HepG2 (cell line): ENCODE results near the gene RBM34. TPM values are rescaled to one million over a fixed set of nuclear protein-coding genes. Genes with fewer than 3 reads are reported as not detected.

Experiments
- ATAC-seq: fragments of 200-7000 bp; cut with Tn5 transposase; 3 replicates; pipeline ENCODE4 v1.9.1; 2020; ENCODE audit warnings: mild to moderate bottlenecking, moderate library complexity
- BruUV-seq: library from RNA; stranded (reverse); fragments of 400-500 nt; replicated peaks from 2 replicates; lab custom pipeline; 2021; lab: Mats Ljungman, UMichigan
- CTCF ChIA-PET: fragments of 300-600 bp; formaldehyde crosslinking; extraction: SDS; loops from one replicate; lab custom pipeline; 2021; ENCODE audit warnings: low total read pairs, inconsistent platforms, low intra/inter-chr PET ratio; lab: Yijun Ruan, JAX
- POLR2A ChIA-PET: fragments of 350-600 bp; sonication (Branson Sonifier 250); formaldehyde crosslinking; loops from one replicate; lab custom pipeline; 2020; ENCODE audit warnings: antibody characterized with exemption, inconsistent platforms; lab: Yijun Ruan, JAX
- DNase-seq: peaks from one replicate; pipeline ENCODE4 v3.0.0-alpha.2; 2015; ENCODE audit warnings: low spot score
- FAIRE-seq: peaks from 3 replicates; lab custom pipeline; 2011; peaks lifted over from hg19 to GRCh38; lab: Jason Lieb, UNC
- H2AFZ ChIP-seq: one replicate; pipeline ENCODE4 v1.6.1; 2011; ENCODE audit warnings: low read length, inconsistent platforms
- H3K27ac ChIP-seq: fragments of 300-600 bp; 3 replicates; pipeline ENCODE4 v1.8.0; 2011; ENCODE audit warnings: mixed run types, mild to moderate bottlenecking, mixed read lengths, low read length, inconsistent platforms; ENCODE audit not compliant: insufficient read depth; ENCODE audit errors: extremely low read length
- H3K27me3 ChIP-seq, 2 experiments: fragments of 200-600 bp in 1 of 2; 2 replicates in 1 of 2; 3 replicates in 1 of 2; pipeline versions ENCODE4 v1.6.0 to v1.8.0; 2011; ENCODE audit warnings: low read length in 2 of 2, mild to moderate bottlenecking in 2 of 2, moderate library complexity in 2 of 2, inconsistent platforms in 1 of 2; ENCODE audit not compliant: insufficient read depth in 2 of 2, control insufficient read depth in 1 of 2
- H3K36me3 ChIP-seq, 2 experiments: fragments of 200-600 bp in 1 of 2; replicated peaks in 1 of 2; 2 replicates in 1 of 2; 3 replicates in 1 of 2; pipeline versions ENCODE4 v1.5.1 to v1.8.0; 2011; ENCODE audit warnings: low read length in 2 of 2, inconsistent platforms in 1 of 2; ENCODE audit not compliant: insufficient read depth in 2 of 2, control insufficient read depth in 1 of 2
- H3K4me1 ChIP-seq: 2 replicates; pipeline ENCODE4 v1.5.1; 2012; ENCODE audit warnings: low read length, inconsistent platforms; ENCODE audit not compliant: insufficient read depth
- H3K4me2 ChIP-seq: 2 replicates; pipeline ENCODE4 v1.6.0; 2011; ENCODE audit warnings: low read depth, low read length, inconsistent platforms
- H3K4me3 ChIP-seq, 3 experiments: fragments of 200-600 bp in 1 of 3; sonication (generic), shearing (Covaris generic) in 1 of 3; replicated peaks in 1 of 3; 2 replicates each; pipeline ENCODE4 v1.5.1; 2011 to 2016; ENCODE audit warnings: low read length in 3 of 3, inconsistent platforms in 2 of 3, low read depth in 2 of 3, mild to moderate bottlenecking in 2 of 3, control low read depth in 1 of 3, mixed read lengths in 1 of 3; ENCODE audit not compliant: insufficient read depth in 1 of 3
- H3K79me2 ChIP-seq: one replicate; pipeline ENCODE4 v1.6.1; 2011; ENCODE audit warnings: low read length, inconsistent platforms; ENCODE audit not compliant: insufficient read depth
- H3K9ac ChIP-seq: 2 replicates; pipeline ENCODE4 v1.6.0; 2011; ENCODE audit warnings: mild to moderate bottlenecking, low read depth, low read length, inconsistent platforms; ENCODE audit not compliant: insufficient read depth
- H3K9me3 ChIP-seq: 2 replicates; pipeline ENCODE4 v1.5.1; 2012; ENCODE audit warnings: mild to moderate bottlenecking, low read length
- H4K20me1 ChIP-seq: 2 replicates; pipeline ENCODE4 v1.6.0; 2011; ENCODE audit warnings: inconsistent platforms, mild to moderate bottlenecking, low read length, moderate library complexity; ENCODE audit not compliant: insufficient read depth
- MBD4 ChIP-seq: IDR thresholded peaks from 2 replicates; pipeline ENCODE4 v1.6.1; 2012; ENCODE audit warnings: low read length, inconsistent platforms, borderline replicate concordance
- SIX1 ChIP-seq: sonication (generic); formaldehyde crosslinking; IDR thresholded peaks from 2 replicates; pipeline ENCODE4 v1.4.0; 2020; ENCODE audit warnings: missing genetic modification reagents, borderline replicate concordance
- SOX6 ChIP-seq, 2 experiments: fragments of 450-650 bp in 1 of 2; sonication (generic) in 1 of 2; formaldehyde crosslinking in 1 of 2; IDR thresholded peaks; 2 replicates each; pipeline versions ENCODE4 v1.4.0 to v1.6.1; 2017 to 2020; ENCODE audit warnings: antibody characterized with exemption in 1 of 2, mild to moderate bottlenecking in 1 of 2, missing genetic modification reagents in 1 of 2
- TARDBP ChIP-seq: sonication (generic); formaldehyde crosslinking; IDR thresholded peaks from 2 replicates; pipeline ENCODE4 v1.8.0; 2022; ENCODE audit warnings: mild to moderate bottlenecking, missing genetic modification reagents
- USF2 ChIP-seq, 2 experiments: sonication (generic) in 1 of 2; formaldehyde crosslinking in 1 of 2; IDR thresholded peaks; 2 replicates each; pipeline versions ENCODE4 v1.5.1 to v1.6.1; 2011 to 2020; ENCODE audit warnings: borderline replicate concordance in 1 of 2, low read depth in 1 of 2, low read length in 1 of 2, mild to moderate bottlenecking in 1 of 2, missing genetic modification reagents in 1 of 2, moderate library complexity in 1 of 2
- ZBTB38 ChIP-seq: sonication (generic); formaldehyde crosslinking; IDR thresholded peaks from 2 replicates; pipeline ENCODE4 v1.5.1; 2020; ENCODE audit warnings: mild to moderate bottlenecking, missing genetic modification reagents
- ZEB1 ChIP-seq: IDR thresholded peaks from 2 replicates; pipeline ENCODE4 v1.6.1; 2012; ENCODE audit warnings: mild to moderate bottlenecking, low read depth, inconsistent platforms; ENCODE audit not compliant: insufficient replicate concordance
- ZFX ChIP-seq: sonication (generic); formaldehyde crosslinking; IDR thresholded peaks from 2 replicates; pipeline ENCODE4 v1.4.0; 2020; ENCODE audit warnings: mild to moderate bottlenecking, low read depth, missing genetic modification reagents, moderate library complexity
- ZHX1 ChIP-seq: sonication (generic); formaldehyde crosslinking; IDR thresholded peaks from 2 replicates; pipeline ENCODE4 v1.8.1; 2022; ENCODE audit warnings: low read depth, mild to moderate bottlenecking, missing genetic modification reagents
- ZNF891 ChIP-seq: sonication (generic); formaldehyde crosslinking; IDR thresholded peaks from 2 replicates; pipeline ENCODE4 v1.5.0; 2020; ENCODE audit warnings: mild to moderate bottlenecking, missing genetic modification reagents
- WGBS: methylation state at CpG from one replicate; pipeline ENCODE4 v1.1.6; 2017; ENCODE audit warnings: low lambda C conversion rate; 5-methylcytosine and 5-hydroxymethylcytosine counted together
- in situ Hi-C: cut with HindIII; loops from 2 replicates; pipeline ENCODE4 v1.10.0; 2017; ENCODE audit warnings: low pct_unique_long_range_greater_than_20kb; ENCODE audit not compliant: extremely low pct_ligation_motif_present
- intact Hi-C: fragments of 100-400 bp; cut with micrococcal nuclease; formaldehyde crosslinking; loops from one replicate; pipeline ENCODE4 v1.10.0; 2022; ENCODE audit not compliant: unreplicated experiment
- polyA plus RNA-seq, 8 experiments: library from polyadenylated mRNA; depleted of rRNA in 3 of 8; stranded (reverse) in 7 of 8; unstranded in 1 of 8; fragments of >200 nt; fragmentation: Illumina TruSeq in 4 of 8; extraction: Trizol in 4 of 8; gene quantifications; 2 replicates each; pipeline versions ENCODE4 v1.2.1 to v1.2.3, GENCODE V29; 2011 to 2016; ENCODE audit warnings: low read depth in 4 of 8, missing spikeins in 1 of 8, mixed read lengths in 1 of 8; ENCODE audit not compliant: insufficient read depth in 1 of 8
- total RNA-seq, 5 experiments: library from RNA; depleted of rRNA; stranded (reverse); fragments of >200 nt; fragmentation: Illumina TruSeq; extraction: Trizol; gene quantifications; 2 replicates each; pipeline ENCODE4 v1.2.3, GENCODE V29; 2016; ENCODE audit warnings: low read depth in 1 of 5
- TF ChIP-seq, protein P1 (sequence below): sonication (generic); formaldehyde crosslinking; IDR thresholded peaks from 2 replicates; pipeline ENCODE4 v1.4.0; 2020; ENCODE audit warnings: missing genetic modification reagents

The RBM34 gene
- total and polyA plus RNA-seq, 2 of the 13 experiments (the other 11 are each of a cell fraction or from before 2014, with no cell fraction given) = 34.7 to 73.0 TPM

- TF ChIP-seq SOX6 (IDR thresholded peaks at IDR 0.05) = no peak
- TF ChIP-seq SOX6 (CRISPR knock-in tag; IDR thresholded peaks at IDR 0.05) = no peak
- no peak for TF ChIP-seq USF2 (IDR thresholded peaks at IDR 0.05; ENCODE audit: low read depth, low read length)
- no peak for TF ChIP-seq USF2 (CRISPR knock-in tag; IDR thresholded peaks at IDR 0.05; ENCODE audit: borderline replicate concordance)
- TF ChIP-seq MBD4 = no peak
- TF ChIP-seq SIX1 (CRISPR knock-in tag) = no peak
Observed at GRCh38 chr1:235168375-235168774, 7.3 kb upstream of the RBM34 start (continued).

DNA sequence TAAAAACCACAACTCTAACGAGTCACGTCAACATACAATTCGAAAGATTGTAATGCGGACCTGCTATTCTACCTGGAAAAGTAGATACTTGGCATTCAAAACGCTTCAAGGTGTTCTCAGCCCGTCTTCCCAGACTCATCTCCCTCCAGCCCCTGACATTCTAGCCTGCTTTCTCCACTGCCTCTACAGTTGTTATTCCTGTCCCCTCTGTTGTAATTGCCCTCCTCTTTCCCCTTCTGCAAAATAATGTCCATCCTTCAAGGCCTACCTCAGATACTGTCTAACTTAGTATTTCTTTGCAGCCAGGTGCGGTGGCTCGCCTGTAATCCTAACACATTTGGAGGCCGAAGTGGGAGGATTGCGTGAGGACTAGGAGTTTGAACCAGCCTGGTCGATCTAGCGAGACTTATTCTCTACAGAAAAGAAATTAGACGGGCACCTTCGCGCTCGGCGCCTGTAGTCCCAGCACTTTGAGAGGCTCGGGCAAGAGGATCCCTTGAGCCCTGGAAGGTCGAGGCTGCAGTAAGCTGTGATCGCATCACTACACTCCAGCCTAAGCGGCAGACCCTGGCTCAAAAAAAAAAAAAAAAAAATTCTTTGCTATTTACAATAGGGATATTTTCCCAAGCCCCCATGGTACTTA lies 756 bp upstream of the RBM34 start:
- Histone ChIP-seq H2AFZ (no peak overlapping the region), H3K9me3 (no peaks in the 10 kb centered on the region), H3K27ac (peak overlapping the region; percentile 85), H3K4me2 (peak overlapping the region; percentile 77), H3K27me3 (no peaks in the 10 kb centered on the region), H4K20me1 (no peaks in the 10 kb centered on the region), H3K36me3 (peaks cover 4 to 17% of the 10 kb centered on the region in 2 experiments; a peak in 3 of 5 replicates), H3K4me1 (peaks cover 44% of the 10 kb centered on the region), H3K9ac (peak overlapping the region; percentile 86), H3K79me2 (peaks cover 34% of the 10 kb centered on the region), H3K4me3 (peak overlapping the region; percentile 75 to 91 (median 76))
- FAIRE-seq (no peak), ATAC-seq (peak; percentile 20), DNase-seq (no peak)
- POLR2A ChIA-PET = interaction anchor here (0.9 to 1.4 kb wide), 11 partner anchors 17 to 558 kb away, joined by 3 to 15 read pairs (median 3); partner anchors contain the start of gene TOMM20
- WGBS = 42% methylated on average over 21 of the region's 21 CpGs
- CTCF ChIA-PET = no interaction called here
- intact Hi-C loops = loop anchor here (5.0 to 10.0 kb wide), 3 partner anchors 35 to 665 kb away; partner anchors contain the start of gene TOMM20
- BruUV-seq = TSS peak; percentile 97
- in situ Hi-C loops = no loop called here
- peak; percentile 52 for TF ChIP-seq ZEB1
- peak; percentile 12; the same call in 1 of the 2 replicates for TF ChIP-seq ZHX1 (CRISPR knock-in tag)
- TF ChIP-seq, protein P1, sequence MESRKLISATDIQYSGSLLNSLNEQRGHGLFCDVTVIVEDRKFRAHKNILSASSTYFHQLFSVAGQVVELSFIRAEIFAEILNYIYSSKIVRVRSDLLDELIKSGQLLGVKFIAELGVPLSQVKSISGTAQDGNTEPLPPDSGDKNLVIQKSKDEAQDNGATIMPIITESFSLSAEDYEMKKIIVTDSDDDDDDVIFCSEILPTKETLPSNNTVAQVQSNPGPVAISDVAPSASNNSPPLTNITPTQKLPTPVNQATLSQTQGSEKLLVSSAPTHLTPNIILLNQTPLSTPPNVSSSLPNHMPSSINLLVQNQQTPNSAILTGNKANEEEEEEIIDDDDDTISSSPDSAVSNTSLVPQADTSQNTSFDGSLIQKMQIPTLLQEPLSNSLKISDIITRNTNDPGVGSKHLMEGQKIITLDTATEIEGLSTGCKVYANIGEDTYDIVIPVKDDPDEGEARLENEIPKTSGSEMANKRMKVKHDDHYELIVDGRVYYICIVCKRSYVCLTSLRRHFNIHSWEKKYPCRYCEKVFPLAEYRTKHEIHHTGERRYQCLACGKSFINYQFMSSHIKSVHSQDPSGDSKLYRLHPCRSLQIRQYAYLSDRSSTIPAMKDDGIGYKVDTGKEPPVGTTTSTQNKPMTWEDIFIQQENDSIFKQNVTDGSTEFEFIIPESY (CRISPR knock-in tag) = peak; percentile 30; the same call in 1 of the 2 replicates
- 0 out of 2 replicates have a peak, but pooled peaks have one; percentile 4 for TF ChIP-seq TARDBP (CRISPR knock-in tag)
- peak; percentile 19; the same call in 1 of the 2 replicates for TF ChIP-seq ZBTB38 (CRISPR knock-in tag)
- TF ChIP-seq ZFX = peak; percentile 2; the same call in 1 of the 2 replicates
- TF ChIP-seq ZNF891 (CRISPR knock-in tag) = no peak
